IMR-90 (cell line): ENCODE results near the gene NUBPL. TPM values are rescaled to one million over a fixed set of nuclear protein-coding genes. Genes with fewer than 3 reads are reported as not detected.

ENCODE experiments used
- ATAC-seq: fragments of 200-7000 bp; cut with Tn5 transposase; 2 replicates; pipeline ENCODE4 v1.9.1; 2020; ENCODE audit warnings: low read depth, mild to moderate bottlenecking, moderate library complexity
- BruUV-seq: library from RNA; stranded (reverse); fragments of 400-500 nt; replicated peaks from 2 replicates; lab custom pipeline; 2021; lab: Mats Ljungman, UMichigan
- CTCF ChIA-PET: fragments of 300-600 bp; formaldehyde crosslinking; extraction: SDS; loops from one replicate; lab custom pipeline; 2021; ENCODE audit warnings: antibody characterized with exemption; lab: Yijun Ruan, JAX
- POLR2A ChIA-PET: fragments of 300-600 bp; sonication (Branson Sonifier 250); formaldehyde crosslinking; loops from one replicate; lab custom pipeline; 2022; ENCODE audit warnings: antibody characterized with exemption; ENCODE audit not compliant: unreplicated experiment; lab: Charles Lee
- DNase-seq: peaks from one replicate; pipeline ENCODE4 v3.0.0; 2013
- H2AFZ ChIP-seq: replicated peaks from 2 replicates; pipeline ENCODE3; 2013; ENCODE audit warnings: low read length, mild to moderate bottlenecking; ENCODE audit not compliant: poor library complexity
- H2AK5ac ChIP-seq: 2 replicates; pipeline ENCODE4 v1.6.1; 2013; ENCODE audit warnings: low read depth, low read length, inconsistent platforms
- H2AK9ac ChIP-seq: replicated peaks from 2 replicates; pipeline ENCODE3; 2013; ENCODE audit warnings: mild to moderate bottlenecking, low read depth, low read length, moderate library complexity; ENCODE audit not compliant: poor library complexity
- H2BK120ac ChIP-seq: 2 replicates; pipeline ENCODE4 v1.6.1; 2013; ENCODE audit warnings: low read depth, low read length, inconsistent platforms
- H2BK15ac ChIP-seq: 3 replicates; pipeline ENCODE4 v1.6.1; 2013; ENCODE audit warnings: low read depth, low read length, inconsistent platforms
- H2BK20ac ChIP-seq: 2 replicates; pipeline ENCODE4 v1.6.1; 2013; ENCODE audit warnings: low read depth, mild to moderate bottlenecking, inconsistent platforms, low read length, moderate library complexity
- H2BK5ac ChIP-seq: 2 replicates; pipeline ENCODE4 v1.6.1; 2013; ENCODE audit warnings: mild to moderate bottlenecking, low read depth, low read length, inconsistent platforms; ENCODE audit not compliant: poor library complexity, severe bottlenecking
- H3K14ac ChIP-seq: replicated peaks from 2 replicates; pipeline ENCODE4 v1.6.1; 2013; ENCODE audit warnings: low read depth, low read length, inconsistent platforms
- H3K18ac ChIP-seq: 2 replicates; pipeline ENCODE4 v1.6.1; 2013; ENCODE audit warnings: low read depth, low read length, control low read depth
- H3K23ac ChIP-seq: 2 replicates; pipeline ENCODE4 v1.6.1; 2013; ENCODE audit warnings: low read depth, low read length, inconsistent platforms
- H3K27ac ChIP-seq: 2 replicates; pipeline ENCODE4 v1.5.1; 2013; ENCODE audit warnings: mild to moderate bottlenecking, control low read depth, low read length; ENCODE audit not compliant: insufficient read depth
- H3K27me3 ChIP-seq: 2 replicates; pipeline ENCODE4 v1.6.1; 2013; ENCODE audit warnings: low read length; ENCODE audit not compliant: control insufficient read depth, insufficient read depth
- H3K36me3 ChIP-seq: 2 replicates; pipeline ENCODE4 v1.6.1; 2013; ENCODE audit warnings: low read length, mixed read lengths; ENCODE audit not compliant: control insufficient read depth, insufficient read depth
- H3K4ac ChIP-seq: 2 replicates; pipeline ENCODE4 v1.6.1; 2013; ENCODE audit warnings: low read depth, low read length, inconsistent platforms
- H3K4me1 ChIP-seq: 2 replicates; pipeline ENCODE4 v1.6.1; 2013; ENCODE audit warnings: low read length, mixed read lengths; ENCODE audit not compliant: control insufficient read depth, insufficient read depth
- H3K4me2 ChIP-seq: 2 replicates; pipeline ENCODE4 v1.6.1; 2013; ENCODE audit warnings: low read depth, mild to moderate bottlenecking, control low read depth, low read length, moderate library complexity
- H3K4me3 ChIP-seq: 2 replicates; pipeline ENCODE4 v1.5.1; 2013; ENCODE audit warnings: low read depth, mild to moderate bottlenecking, control low read depth, low read length, moderate library complexity; ENCODE audit not compliant: insufficient read depth
- H3K56ac ChIP-seq: 2 replicates; pipeline ENCODE4 v1.6.1; 2013; ENCODE audit warnings: low read length, inconsistent platforms; ENCODE audit not compliant: insufficient read depth; ENCODE audit errors: extremely low read depth
- H3K79me1 ChIP-seq, 2 experiments: 2 replicates each; pipeline ENCODE4 v1.6.1; 2013; ENCODE audit warnings: low read length in 2 of 2, inconsistent platforms in 1 of 2, low read depth in 1 of 2
- H3K9ac ChIP-seq: 2 replicates; pipeline ENCODE4 v1.6.1; 2013; ENCODE audit warnings: low read depth, low read length, control low read depth
- H3K9me1 ChIP-seq: 2 replicates; pipeline ENCODE4 v1.6.1; 2013; ENCODE audit warnings: low read length, inconsistent platforms; ENCODE audit not compliant: insufficient read depth
- H3K9me3 ChIP-seq: 2 replicates; pipeline ENCODE4 v1.6.1; 2013; ENCODE audit warnings: low read length; ENCODE audit not compliant: control insufficient read depth, insufficient read depth
- H4K20me1 ChIP-seq: 2 replicates; pipeline ENCODE4 v1.6.1; 2013; ENCODE audit warnings: low read length, inconsistent platforms; ENCODE audit not compliant: insufficient read depth
- H4K5ac ChIP-seq: 2 replicates; pipeline ENCODE4 v1.6.1; 2013; ENCODE audit warnings: mild to moderate bottlenecking, low read depth, low read length, control low read depth
- H4K8ac ChIP-seq, 2 experiments: 2 replicates each; pipeline ENCODE4 v1.6.1; 2013; ENCODE audit warnings: low read depth in 2 of 2, low read length in 2 of 2, control low read depth in 1 of 2, inconsistent platforms in 1 of 2
- H4K91ac ChIP-seq: 2 replicates; pipeline ENCODE4 v1.6.1; 2013; ENCODE audit warnings: low read depth, low read length, inconsistent platforms; ENCODE audit not compliant: insufficient read depth
- BHLHE40 ChIP-seq: fragments of 150-350 bp; IDR thresholded peaks from 2 replicates; pipeline ENCODE4 v1.6.1; 2016; ENCODE audit warnings: mild to moderate bottlenecking, low read depth, low read length
- CHD1 ChIP-seq: IDR thresholded peaks from 2 replicates; pipeline ENCODE4 v1.6.1; 2012; ENCODE audit warnings: low read depth, low read length, improper control_type of control experiment
- FOS ChIP-seq: fragments of 150-350 bp; IDR thresholded peaks from 2 replicates; pipeline ENCODE4 v1.6.1; 2016; ENCODE audit warnings: low read depth, low read length
- MAFK ChIP-seq: IDR thresholded peaks from 2 replicates; pipeline ENCODE4 v1.6.1; 2012; ENCODE audit warnings: low read depth, low read length, improper control_type of control experiment
- RFX5 ChIP-seq: IDR thresholded peaks from 2 replicates; pipeline ENCODE4 v1.8.0; 2012; ENCODE audit warnings: low read depth, mild to moderate bottlenecking, low read length, moderate library complexity
- dilution Hi-C: fragments of 300-500 bp; cut with HindIII; formaldehyde crosslinking; loops from one replicate; pipeline ENCODE4 v1.14.3; 2018; ENCODE audit warnings: low sequenced_read_pairs; ENCODE audit not compliant: unreplicated experiment
- in situ Hi-C: fragments of 300-500 bp; cut with MboI; formaldehyde crosslinking; loops from 3 replicates; pipeline ENCODE4 v1.14.3; 2019; ENCODE audit warnings: low sequenced_read_pairs, inconsistent platforms, mixed read lengths
- intact Hi-C: fragments of 100-400 bp; cut with micrococcal nuclease; formaldehyde crosslinking; loops from 2 replicates; pipeline ENCODE4 v1.10.0; 2022
- polyA plus RNA-seq, 3 experiments: library from polyadenylated mRNA; depleted of rRNA; stranded (reverse); fragments of >200 nt; gene quantifications; 2 replicates each; pipeline ENCODE4 v1.2.3, GENCODE V29; 2012; ENCODE audit warnings: low replicate concordance in 1 of 3
- total RNA-seq: library from RNA; depleted of rRNA; stranded (reverse); fragments of >200 nt; gene quantifications from 2 replicates; pipeline ENCODE4 v1.2.3, GENCODE V29; 2012

NUBPL gene
- total and polyA plus RNA-seq, 2 of the 4 experiments (the other 2 are of a cell fraction), result 5.4 to 11.5 TPM

GRCh38 chr14:31699809-31700208 is 138.6 kb downstream of the NUBPL start:
- H3K4me3 ChIP-seq, result no peak overlapping the region
- no peak overlapping the region for H2AFZ ChIP-seq
- ATAC-seq, result no peak
- no peak overlapping the region for H3K27ac ChIP-seq
- no peaks in the 10 kb centered on the region for H3K27me3 ChIP-seq
- TF ChIP-seq MAFK (peak; percentile 93), FOS (no peak), RFX5 (no peak), BHLHE40 (no peak), CHD1 (no peak)
- BruUV-seq, result no TSS peak
- no peak overlapping the region for H4K8ac ChIP-seq
- H2AK5ac ChIP-seq, result no peak overlapping the region
- H3K4ac ChIP-seq, result no peak overlapping the region
- H4K5ac ChIP-seq, result no peak overlapping the region
- no peak overlapping the region for H2BK120ac ChIP-seq
- no peak overlapping the region for H3K56ac ChIP-seq
- DNase-seq, result no peak
- H2AK9ac ChIP-seq, result no peak overlapping the region
- POLR2A ChIA-PET, result no interaction called here
- no peak overlapping the region for H3K18ac ChIP-seq
- H2BK5ac ChIP-seq, result no peak overlapping the region
- no peaks in the 10 kb centered on the region for H3K9me3 ChIP-seq
- intact Hi-C loops, result no loop called here
- no peak overlapping the region for H4K91ac ChIP-seq
- H3K9ac ChIP-seq, result no peak overlapping the region
- H3K4me2 ChIP-seq, result no peak overlapping the region
- no peak overlapping the region for H2BK20ac ChIP-seq
- in situ Hi-C loops, result no loop called here
- H3K9me1 ChIP-seq, result no peaks in the 10 kb centered on the region
- no peaks in the 10 kb centered on the region for H3K79me1 ChIP-seq
- no peaks in the 10 kb centered on the region for H3K36me3 ChIP-seq
- no peaks in the 10 kb centered on the region for H4K20me1 ChIP-seq
- H3K23ac ChIP-seq, result no peak overlapping the region
- H3K4me1 ChIP-seq, result no peaks in the 10 kb centered on the region
- dilution Hi-C loops, result no loop called here
- no peak overlapping the region for H3K14ac ChIP-seq
- CTCF ChIA-PET, result no interaction called here
- no peak overlapping the region for H2BK15ac ChIP-seq
